Panc1 (cell line): ENCODE measurements around the gene SLC12A5.

Experiments used
- POLR2AphosphoS5 ChIP-seq: IDR thresholded peaks from 2 replicates; pipeline ENCODE4 v1.6.1; 2012; ENCODE audit warnings: mild to moderate bottlenecking, low read depth, low read length, moderate library complexity
- TCF7L2 ChIP-seq: IDR thresholded peaks from 2 replicates; pipeline ENCODE4 v1.6.1; 2011; ENCODE audit warnings: mild to moderate bottlenecking, low read depth, low read length, inconsistent platforms
- TF ChIP-seq, protein P1 (sequence below): fragments of 450-650 bp; IDR thresholded peaks from 2 replicates; pipeline ENCODE4 v1.5.1; 2017; ENCODE audit warnings: mild to moderate bottlenecking

- TF ChIP-seq, protein P1, sequence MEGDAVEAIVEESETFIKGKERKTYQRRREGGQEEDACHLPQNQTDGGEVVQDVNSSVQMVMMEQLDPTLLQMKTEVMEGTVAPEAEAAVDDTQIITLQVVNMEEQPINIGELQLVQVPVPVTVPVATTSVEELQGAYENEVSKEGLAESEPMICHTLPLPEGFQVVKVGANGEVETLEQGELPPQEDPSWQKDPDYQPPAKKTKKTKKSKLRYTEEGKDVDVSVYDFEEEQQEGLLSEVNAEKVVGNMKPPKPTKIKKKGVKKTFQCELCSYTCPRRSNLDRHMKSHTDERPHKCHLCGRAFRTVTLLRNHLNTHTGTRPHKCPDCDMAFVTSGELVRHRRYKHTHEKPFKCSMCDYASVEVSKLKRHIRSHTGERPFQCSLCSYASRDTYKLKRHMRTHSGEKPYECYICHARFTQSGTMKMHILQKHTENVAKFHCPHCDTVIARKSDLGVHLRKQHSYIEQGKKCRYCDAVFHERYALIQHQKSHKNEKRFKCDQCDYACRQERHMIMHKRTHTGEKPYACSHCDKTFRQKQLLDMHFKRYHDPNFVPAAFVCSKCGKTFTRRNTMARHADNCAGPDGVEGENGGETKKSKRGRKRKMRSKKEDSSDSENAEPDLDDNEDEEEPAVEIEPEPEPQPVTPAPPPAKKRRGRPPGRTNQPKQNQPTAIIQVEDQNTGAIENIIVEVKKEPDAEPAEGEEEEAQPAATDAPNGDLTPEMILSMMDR = no peak
- TF ChIP-seq POLR2AphosphoS5 = no peak
- TF ChIP-seq TCF7L2 = no peak
These were observed 18.8 kb downstream of the SLC12A5 start for GRCh38 chr20:46047821-46048220.
